Left lung (tissue), 10 donors: ENCODE results near the gene HADH. TPM values are rescaled to one million over a fixed set of nuclear protein-coding genes. Genes with fewer than 3 reads are reported as not detected.

Experiments
- ATAC-seq: fragments of 200-7000 bp; cut with Tn5 transposase; one replicate; pipeline ENCODE4 v1.9.1; 2020; ENCODE audit warnings: moderate library complexity
- DNase-seq, 4 donors: peaks; one replicate each; pipeline ENCODE4 v3.0.0-alpha.2; 2013 to 2020
- H3K27ac ChIP-seq, 2 donors: fragments of 200-600 bp; sonication (generic) in 1 of 2; one replicate each; pipeline versions ENCODE4 v1.5.0 to v1.8.0; 2020 to 2021
- H3K27me3 ChIP-seq, 2 donors: fragments of 200-600 bp; sonication (generic) in 1 of 2; one replicate each; pipeline versions ENCODE4 v1.5.0 to v1.8.0; 2020 to 2021
- H3K36me3 ChIP-seq, 2 donors: fragments of 200-600 bp; sonication (generic) in 1 of 2; one replicate each; pipeline versions ENCODE4 v1.5.0 to v1.8.0; 2020 to 2021
- H3K4me1 ChIP-seq, 2 donors: fragments of 200-600 bp; one replicate each; pipeline ENCODE4 v1.8.0; 2021
- H3K4me3 ChIP-seq, 2 donors: fragments of 200-600 bp; sonication (generic) in 1 of 2; one replicate each; pipeline versions ENCODE4 v1.5.0 to v1.8.0; 2020 to 2021; ENCODE audit warnings: mild to moderate bottlenecking in 1 of 2
- H3K9me3 ChIP-seq, 2 donors: fragments of 200-600 bp; sonication (generic) in 1 of 2; one replicate each; pipeline versions ENCODE4 v1.5.0 to v1.8.0; 2020 to 2021
- intact Hi-C, 2 donors: fragments of 100-400 bp; cut with DNase I; formaldehyde crosslinking; loops; one replicate each; pipeline versions ENCODE4 v1.11.2 to v1.14.2; 2022
- polyA plus RNA-seq, 6 donors: library from polyadenylated mRNA; unstranded; fragments of 120-200 nt; gene quantifications; one replicate each; pipeline ENCODE4 v1.2.1, GENCODE V29; 2013; ENCODE audit not compliant: insufficient read length in 6 of 6
- total RNA-seq, 2 donors: library from RNA; stranded (reverse); fragmentation: NEBNext Ultra II Directional; extraction: Animal tissue kit (Norgen Biotek cat#: 25700); gene quantifications; one replicate each; pipeline ENCODE4 v1.2.1, GENCODE V29; 2021
- TF ChIP-seq, protein P1 (sequence below), 2 donors: fragments of 200-600 bp; sonication (generic) in 1 of 2; IDR thresholded peaks; one replicate each; pipeline versions ENCODE4 v1.5.0 to v1.8.0; 2021; ENCODE audit warnings: antibody characterized with exemption in 2 of 2
- donor health status: DM: no; HTN: yes; CAD: no.
- donor health status: DM: no; HTN: no; CAD: no.

HADH gene
- total and polyA plus RNA-seq, 8 donors: 40.3 to 83.4 (median 72.0) TPM

DNA sequence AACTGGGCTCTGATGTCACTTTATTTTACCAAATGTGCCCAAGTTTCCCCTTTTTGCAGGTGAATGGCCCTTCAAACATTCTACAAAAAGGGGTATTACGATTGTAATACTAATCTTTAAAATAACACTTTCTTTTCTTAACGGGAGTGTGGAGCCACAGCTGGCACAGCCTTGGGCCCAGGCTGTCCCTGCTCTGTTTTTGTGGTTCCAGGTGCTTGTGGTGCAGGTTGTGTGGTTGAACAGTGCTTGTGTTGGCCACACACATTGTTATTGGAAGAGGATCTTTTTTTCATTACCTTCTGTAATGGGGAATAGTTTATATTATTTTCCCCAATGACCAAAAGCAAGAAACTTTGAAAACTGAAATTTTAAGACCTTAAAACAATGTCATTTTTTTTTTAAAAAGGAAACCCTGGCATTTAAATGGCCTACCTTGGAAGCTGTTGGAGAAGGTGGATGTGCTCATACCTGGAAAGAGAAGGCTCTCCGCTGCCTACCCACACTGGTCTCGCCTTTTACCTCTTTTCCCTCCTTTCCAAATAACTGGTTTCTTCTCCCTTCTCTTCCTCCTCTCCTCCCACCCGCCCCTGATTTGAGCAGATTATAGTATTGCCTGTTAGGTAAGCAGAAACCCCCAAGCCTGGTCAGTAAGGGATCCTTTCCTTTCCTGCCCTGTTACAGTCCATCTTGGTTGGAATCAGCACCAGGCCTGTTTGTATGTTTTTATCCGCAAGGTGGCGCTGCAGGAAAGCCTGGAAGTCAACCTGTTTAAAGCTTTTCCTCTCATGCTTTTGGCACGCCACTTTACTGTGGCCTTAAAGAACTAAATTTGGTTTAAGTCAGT lies 28.6 kb downstream of the HADH start:
- TF ChIP-seq, protein P1, sequence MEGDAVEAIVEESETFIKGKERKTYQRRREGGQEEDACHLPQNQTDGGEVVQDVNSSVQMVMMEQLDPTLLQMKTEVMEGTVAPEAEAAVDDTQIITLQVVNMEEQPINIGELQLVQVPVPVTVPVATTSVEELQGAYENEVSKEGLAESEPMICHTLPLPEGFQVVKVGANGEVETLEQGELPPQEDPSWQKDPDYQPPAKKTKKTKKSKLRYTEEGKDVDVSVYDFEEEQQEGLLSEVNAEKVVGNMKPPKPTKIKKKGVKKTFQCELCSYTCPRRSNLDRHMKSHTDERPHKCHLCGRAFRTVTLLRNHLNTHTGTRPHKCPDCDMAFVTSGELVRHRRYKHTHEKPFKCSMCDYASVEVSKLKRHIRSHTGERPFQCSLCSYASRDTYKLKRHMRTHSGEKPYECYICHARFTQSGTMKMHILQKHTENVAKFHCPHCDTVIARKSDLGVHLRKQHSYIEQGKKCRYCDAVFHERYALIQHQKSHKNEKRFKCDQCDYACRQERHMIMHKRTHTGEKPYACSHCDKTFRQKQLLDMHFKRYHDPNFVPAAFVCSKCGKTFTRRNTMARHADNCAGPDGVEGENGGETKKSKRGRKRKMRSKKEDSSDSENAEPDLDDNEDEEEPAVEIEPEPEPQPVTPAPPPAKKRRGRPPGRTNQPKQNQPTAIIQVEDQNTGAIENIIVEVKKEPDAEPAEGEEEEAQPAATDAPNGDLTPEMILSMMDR (IDR thresholded peaks at IDR 0.05): peak; percentile 78 to 82
- ATAC-seq: peak; percentile 92
- H3K9me3 ChIP-seq: no peaks in the 10 kb centered on the region
- intact Hi-C loops: loop anchor here in 1 of 2 donors (5.0 kb wide), 1 partner anchor 554 kb away; no protein-coding TSS in a partner anchor
- peaks cover 0 to 46% of the 10 kb centered on the region in 2 donors for H3K36me3 ChIP-seq
- H3K4me3 ChIP-seq: no peak overlapping the region
- DNase-seq: peak in 3 of 4 donors; percentile 65 to 81 (median 68)
- H3K27ac ChIP-seq: no peak overlapping the region
- no peaks in the 10 kb centered on the region for H3K4me1 ChIP-seq
- H3K27me3 ChIP-seq: no peaks in the 10 kb centered on the region

DNA sequence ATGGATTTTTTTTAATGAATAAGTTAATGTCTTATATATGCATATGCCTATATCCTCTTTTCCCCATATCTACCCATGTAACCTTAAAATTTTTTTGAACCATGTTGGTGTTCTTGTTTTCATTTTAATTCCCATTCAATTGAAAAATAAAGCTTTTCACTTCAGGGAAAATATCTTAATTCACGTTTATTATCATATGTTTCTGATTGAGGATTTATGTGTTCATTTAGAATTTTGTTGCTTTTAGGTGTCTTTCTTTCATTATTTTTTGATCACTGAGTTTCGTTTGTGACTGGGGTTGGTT lies 29.1 kb downstream of the HADH start:
- Histone ChIP-seq H3K4me1 (no peaks in the 10 kb centered on the region), H3K4me3 (no peak overlapping the region), H3K27ac (no peak overlapping the region), H3K9me3 (no peaks in the 10 kb centered on the region), H3K27me3 (no peaks in the 10 kb centered on the region), H3K36me3 (peaks cover 0 to 52% of the 10 kb centered on the region in 2 donors)
- DNase-seq (no peak), ATAC-seq (no peak)
- intact Hi-C loops: loop anchor here in 1 of 2 donors (5.0 kb wide), 1 partner anchor 553 kb away; no protein-coding TSS in a partner anchor
- TF ChIP-seq, protein P1 (IDR thresholded peaks at IDR 0.05): no peak

DNA sequence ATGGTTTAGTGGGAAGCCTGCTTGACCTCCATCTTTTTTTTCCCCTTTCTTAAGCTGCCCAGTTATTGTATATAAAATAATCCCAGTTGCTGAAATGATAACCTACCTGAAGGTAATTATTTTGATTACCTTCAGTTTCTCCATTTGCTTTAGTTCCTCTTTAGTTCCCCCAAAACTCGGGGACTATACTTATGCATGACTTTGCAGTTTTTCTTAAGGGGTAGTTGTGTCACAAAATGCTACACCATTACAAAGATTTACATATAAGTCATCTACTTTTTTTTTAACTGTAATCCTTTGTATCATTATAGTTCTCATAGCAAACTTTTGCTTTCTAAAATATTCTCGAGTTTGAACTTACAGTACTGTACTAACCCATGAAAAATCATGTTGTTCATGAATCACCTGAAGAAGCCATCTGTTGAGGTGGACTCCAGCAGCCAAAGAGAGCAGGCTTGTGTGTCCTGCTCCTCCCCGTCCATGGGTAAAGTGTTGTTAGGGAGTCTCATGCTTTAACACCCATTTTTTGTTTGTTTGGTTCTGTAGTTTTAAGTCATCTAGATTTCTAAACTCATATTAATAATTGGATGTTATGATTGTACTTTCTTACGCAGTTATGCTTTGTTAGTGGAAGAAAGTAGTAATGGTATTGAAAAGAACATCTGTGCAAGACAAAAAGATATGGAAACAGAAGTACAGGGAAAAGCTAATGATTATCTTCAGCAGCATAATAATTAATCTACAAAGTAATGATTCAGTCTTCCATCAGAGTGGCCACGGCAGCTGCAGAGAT lies 34.6 kb downstream of the HADH start:
- DNase-seq (no peak), ATAC-seq (no peak)
- Histone ChIP-seq H3K36me3 (peaks cover 0 to 76% of the 10 kb centered on the region in 2 donors), H3K4me3 (no peak overlapping the region), H3K4me1 (no peaks in the 10 kb centered on the region), H3K27ac (no peak overlapping the region), H3K9me3 (no peaks in the 10 kb centered on the region), H3K27me3 (no peaks in the 10 kb centered on the region)
- intact Hi-C loops: no loop called here
- TF ChIP-seq, protein P1 (IDR thresholded peaks at IDR 0.05): no peak

DNA sequence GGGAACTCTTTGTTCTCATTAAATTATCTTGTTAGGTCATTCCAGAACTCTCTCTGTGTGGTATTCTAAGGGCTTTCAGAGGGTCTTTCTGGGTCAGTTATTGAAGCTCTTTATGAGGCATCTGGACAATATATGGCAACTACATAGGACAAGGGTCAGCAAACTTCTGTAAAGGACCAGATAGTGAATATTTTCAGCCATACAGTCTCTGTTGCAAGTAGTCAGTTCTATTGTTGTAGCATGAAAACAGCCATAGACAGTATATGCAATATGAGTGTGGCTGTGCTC lies 35.1 kb downstream of the HADH start:
- H3K4me1 ChIP-seq: no peaks in the 10 kb centered on the region
- peaks cover 0 to 76% of the 10 kb centered on the region in 2 donors for H3K36me3 ChIP-seq
- H3K9me3 ChIP-seq: no peaks in the 10 kb centered on the region
- no peak overlapping the region for H3K4me3 ChIP-seq
- no peak overlapping the region for H3K27ac ChIP-seq
- TF ChIP-seq, protein P1 (IDR thresholded peaks at IDR 0.05): no peak
- H3K27me3 ChIP-seq: no peaks in the 10 kb centered on the region
- ATAC-seq (no peak), DNase-seq (no peak)
- intact Hi-C loops: no loop called here

DNA sequence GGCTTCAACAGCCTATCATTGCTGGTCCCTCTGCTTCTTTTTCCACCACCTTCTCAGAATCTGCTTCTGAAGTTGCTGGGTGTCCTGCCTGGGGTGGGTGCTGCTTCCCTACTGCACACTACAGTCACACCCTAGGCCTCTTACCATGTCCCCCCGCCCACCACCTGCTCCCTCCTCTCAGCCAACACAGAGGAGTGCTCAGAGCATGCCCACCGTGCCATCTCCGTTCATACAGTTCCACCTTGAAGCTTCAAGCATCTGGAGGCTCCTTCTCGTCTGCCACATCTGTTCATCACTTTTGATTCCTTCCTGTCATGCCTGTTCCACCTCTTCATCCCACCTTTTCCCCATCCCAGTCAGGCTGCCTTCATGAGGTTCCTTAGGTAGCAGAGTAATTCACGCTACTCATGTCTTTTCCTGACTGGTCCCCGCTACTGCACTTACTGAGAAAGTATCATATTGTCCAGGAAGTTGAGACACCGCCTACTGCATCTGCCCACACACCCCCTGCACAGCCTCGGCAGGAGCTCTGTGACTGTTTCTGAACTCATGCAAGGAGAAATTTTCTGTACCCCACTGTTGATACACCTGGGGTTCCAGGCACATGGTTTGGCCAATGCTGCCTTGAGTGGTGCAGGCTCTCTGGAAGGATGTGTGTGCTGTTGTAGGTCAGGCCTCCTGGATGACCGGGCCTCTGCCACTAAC lies 39.5 kb downstream of the HADH start:
- Histone ChIP-seq H3K9me3 (no peaks in the 10 kb centered on the region), H3K36me3 (peaks cover 0 to 63% of the 10 kb centered on the region in 2 donors)

More for the DNA sequence above, 39.5 kb downstream of the HADH start:
- DNase-seq (no peak), ATAC-seq (no peak)
- TF ChIP-seq, protein P1 (IDR thresholded peaks at IDR 0.05): no peak
- no peak overlapping the region for H3K4me3 ChIP-seq
- no peaks in the 10 kb centered on the region for H3K4me1 ChIP-seq
- intact Hi-C loops: no loop called here
- no peaks in the 10 kb centered on the region for H3K27me3 ChIP-seq
- H3K27ac ChIP-seq: no peak overlapping the region
